Measurements from ENCODE around the gene POMZP3.
"Not testable (repeated sequence)": the region's sequence is repeated elsewhere in the genome, so short reads cannot be mapped to it uniquely, and the experiment has no call there.

The POMZP3 gene

DNA sequence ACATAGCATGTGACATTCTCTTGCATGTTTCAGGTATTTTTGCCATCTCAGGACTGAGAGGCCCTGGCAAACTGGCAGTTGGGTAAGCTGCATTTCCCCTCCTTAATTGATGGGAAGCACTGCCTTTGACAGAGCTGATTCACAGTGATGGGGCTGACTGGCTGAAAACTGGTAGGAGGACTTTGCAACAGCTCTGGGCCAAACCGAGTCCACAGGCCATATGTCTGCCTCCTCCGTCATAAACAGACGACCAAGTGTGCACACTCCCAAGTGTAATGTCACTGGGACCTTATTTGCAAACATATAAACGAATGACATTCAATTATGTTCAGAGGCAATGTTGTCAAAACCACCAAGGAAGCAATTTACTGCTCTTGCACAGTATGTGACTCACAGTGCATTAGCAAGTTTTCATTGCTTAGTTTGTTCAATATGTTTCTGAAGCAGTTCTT lies 56.7 kb downstream of the POMZP3 start:
- H3K4me1 ChIP-seq (ENCODE audit: control insufficient read depth in 2 of 2, insufficient read depth in 1 of 2, low read depth in 1 of 2, low read length in 2 of 2); H3K18ac ChIP-seq (ENCODE audit: low read length); H2BK15ac ChIP-seq (ENCODE audit: low read length); H4K8ac ChIP-seq (ENCODE audit: low read depth, low read length); DNase-seq (ENCODE audit: low spot score); H2AFZ ChIP-seq (ENCODE audit: low read length); H3K4ac ChIP-seq (ENCODE audit: low read length); H2AK5ac ChIP-seq (ENCODE audit: low read depth, low read length); H3K27ac ChIP-seq (replicated peaks; ENCODE audit: low read length); H2BK12ac ChIP-seq (ENCODE audit: low read length); H3K4me2 ChIP-seq (ENCODE audit: insufficient read depth, low read length, poor library complexity, severe bottlenecking); H4K91ac ChIP-seq (ENCODE audit: low read depth, low read length, poor library complexity); H3K9ac ChIP-seq (ENCODE audit: low read depth, low read length, poor library complexity); H3K27me3 ChIP-seq (ENCODE audit: control insufficient read depth in 3 of 3, insufficient read depth in 3 of 3, low read depth in 1 of 3, low read length in 3 of 3); H3K9me3 ChIP-seq (replicated peaks in 1 of 2; ENCODE audit: control insufficient read depth in 2 of 2, insufficient read depth in 1 of 2, low read depth in 1 of 2, low read length in 2 of 2); H2BK5ac ChIP-seq (ENCODE audit: low read length); H2BK120ac ChIP-seq (ENCODE audit: low read depth, low read length); H3K14ac ChIP-seq (ENCODE audit: low read length); H3K23ac ChIP-seq (ENCODE audit: low read depth, low read length, poor library complexity); H3K4me3 ChIP-seq (ENCODE audit: low read length in 2 of 2); H3K79me1 ChIP-seq (ENCODE audit: low read depth, low read length): not testable (repeated sequence)
- H3K36me3 ChIP-seq (replicated peaks in 1 of 2; ENCODE audit: control insufficient read depth in 2 of 2, insufficient read depth in 2 of 2, low read length in 2 of 2), result peaks cover 0 to 28% of the 10 kb centered on the region in 2 donors
- no CpG with 5 or more reads among the region's 4 CpGs for whole genome bisulfite sequencing, 2 donors (ENCODE audit: extremely low coverage in 2 of 2, insufficient read length in 2 of 2, insufficient replicate concordance in 1 of 2)

DNA sequence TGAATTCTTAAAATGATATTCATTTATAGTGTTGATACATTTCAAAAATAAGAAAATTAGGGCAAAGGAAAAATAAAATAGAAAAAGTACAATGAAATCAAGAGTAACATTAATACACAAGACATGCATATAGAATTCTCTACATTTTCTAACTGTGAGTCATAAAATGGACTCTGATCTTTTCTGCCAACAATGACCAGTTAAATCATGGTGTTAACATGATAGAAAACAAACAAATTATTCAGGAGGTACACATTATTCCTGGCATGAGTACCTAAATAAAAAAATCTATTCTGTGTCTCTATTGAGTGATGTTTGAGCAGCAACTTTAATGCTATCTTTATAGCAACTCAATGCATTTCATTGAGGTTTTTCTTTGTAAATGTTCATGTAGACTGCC lies 58.3 kb downstream of the POMZP3 start:
- not testable (repeated sequence) for H2BK120ac ChIP-seq (ENCODE audit: low read depth, low read length); H3K9ac ChIP-seq (ENCODE audit: low read depth, low read length, poor library complexity); H3K4me3 ChIP-seq (ENCODE audit: low read length in 2 of 2); H3K14ac ChIP-seq (ENCODE audit: low read length); H4K91ac ChIP-seq (ENCODE audit: low read depth, low read length, poor library complexity); H4K8ac ChIP-seq (ENCODE audit: low read depth, low read length); H2BK5ac ChIP-seq (ENCODE audit: low read length); H2AK5ac ChIP-seq (ENCODE audit: low read depth, low read length); H3K9me3 ChIP-seq (replicated peaks in 1 of 2; ENCODE audit: control insufficient read depth in 2 of 2, insufficient read depth in 1 of 2, low read depth in 1 of 2, low read length in 2 of 2); H2BK15ac ChIP-seq (ENCODE audit: low read length); H2BK12ac ChIP-seq (ENCODE audit: low read length); H3K4ac ChIP-seq (ENCODE audit: low read length); H3K4me2 ChIP-seq (ENCODE audit: insufficient read depth, low read length, poor library complexity, severe bottlenecking); H2AFZ ChIP-seq (ENCODE audit: low read length); DNase-seq (ENCODE audit: low spot score); H3K27ac ChIP-seq (replicated peaks; ENCODE audit: low read length); H3K27me3 ChIP-seq (ENCODE audit: control insufficient read depth in 3 of 3, insufficient read depth in 3 of 3, low read depth in 1 of 3, low read length in 3 of 3); H3K18ac ChIP-seq (ENCODE audit: low read length); H3K79me1 ChIP-seq (ENCODE audit: low read depth, low read length); H3K23ac ChIP-seq (ENCODE audit: low read depth, low read length, poor library complexity); H3K4me1 ChIP-seq (ENCODE audit: control insufficient read depth in 2 of 2, insufficient read depth in 1 of 2, low read depth in 1 of 2, low read length in 2 of 2)
- peaks cover 0 to 28% of the 10 kb centered on the region in 2 donors for H3K36me3 ChIP-seq (replicated peaks in 1 of 2; ENCODE audit: control insufficient read depth in 2 of 2, insufficient read depth in 2 of 2, low read length in 2 of 2)

DNA sequence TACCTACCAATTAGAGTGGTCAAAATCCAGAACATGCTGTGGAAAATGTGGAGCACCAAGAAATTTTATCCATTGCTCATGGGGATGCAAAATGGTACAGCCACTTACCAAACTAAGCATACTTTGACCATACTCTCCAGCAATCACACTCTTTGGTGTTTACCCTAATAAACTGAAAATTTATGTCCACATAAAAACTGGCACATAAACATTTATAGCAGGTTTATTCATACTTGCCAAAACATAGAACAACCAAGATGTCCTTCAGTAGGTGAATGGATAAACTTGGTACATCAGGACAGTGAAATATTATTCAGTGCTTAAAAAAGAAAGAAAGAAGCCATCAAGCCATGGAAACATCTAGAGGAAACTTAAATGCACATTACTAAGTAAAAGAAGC lies 59.3 kb downstream of the POMZP3 start:
- DNase-seq (ENCODE audit: low spot score); H4K8ac ChIP-seq (ENCODE audit: low read depth, low read length); H2AFZ ChIP-seq (ENCODE audit: low read length); H4K91ac ChIP-seq (ENCODE audit: low read depth, low read length, poor library complexity); H3K4me3 ChIP-seq (ENCODE audit: low read length in 2 of 2); H3K79me1 ChIP-seq (ENCODE audit: low read depth, low read length); H3K14ac ChIP-seq (ENCODE audit: low read length); H3K4me2 ChIP-seq (ENCODE audit: insufficient read depth, low read length, poor library complexity, severe bottlenecking); H2BK120ac ChIP-seq (ENCODE audit: low read depth, low read length); H3K4me1 ChIP-seq (ENCODE audit: control insufficient read depth in 2 of 2, insufficient read depth in 1 of 2, low read depth in 1 of 2, low read length in 2 of 2); H2BK12ac ChIP-seq (ENCODE audit: low read length); H3K23ac ChIP-seq (ENCODE audit: low read depth, low read length, poor library complexity); H2AK5ac ChIP-seq (ENCODE audit: low read depth, low read length); H3K27me3 ChIP-seq (ENCODE audit: control insufficient read depth in 3 of 3, insufficient read depth in 3 of 3, low read depth in 1 of 3, low read length in 3 of 3); H2BK15ac ChIP-seq (ENCODE audit: low read length); H3K4ac ChIP-seq (ENCODE audit: low read length); H2BK5ac ChIP-seq (ENCODE audit: low read length); H3K9ac ChIP-seq (ENCODE audit: low read depth, low read length, poor library complexity); H3K27ac ChIP-seq (replicated peaks; ENCODE audit: low read length); H3K9me3 ChIP-seq (replicated peaks in 1 of 2; ENCODE audit: control insufficient read depth in 2 of 2, insufficient read depth in 1 of 2, low read depth in 1 of 2, low read length in 2 of 2); H3K18ac ChIP-seq (ENCODE audit: low read length): not testable (repeated sequence)
- peaks cover 0 to 26% of the 10 kb centered on the region in 2 donors for H3K36me3 ChIP-seq (replicated peaks in 1 of 2; ENCODE audit: control insufficient read depth in 2 of 2, insufficient read depth in 2 of 2, low read length in 2 of 2)

- H2AFZ ChIP-seq (ENCODE audit: low read length); H4K8ac ChIP-seq (ENCODE audit: low read depth, low read length); H3K9me3 ChIP-seq (replicated peaks in 1 of 2; ENCODE audit: control insufficient read depth in 2 of 2, insufficient read depth in 1 of 2, low read depth in 1 of 2, low read length in 2 of 2); H3K14ac ChIP-seq (ENCODE audit: low read length); H2BK5ac ChIP-seq (ENCODE audit: low read length); H3K27ac ChIP-seq (replicated peaks; ENCODE audit: low read length); H2BK12ac ChIP-seq (ENCODE audit: low read length); H3K4ac ChIP-seq (ENCODE audit: low read length); H3K23ac ChIP-seq (ENCODE audit: low read depth, low read length, poor library complexity); H4K91ac ChIP-seq (ENCODE audit: low read depth, low read length, poor library complexity); H3K4me1 ChIP-seq (ENCODE audit: control insufficient read depth in 2 of 2, insufficient read depth in 1 of 2, low read depth in 1 of 2, low read length in 2 of 2); H3K9ac ChIP-seq (ENCODE audit: low read depth, low read length, poor library complexity); H3K79me1 ChIP-seq (ENCODE audit: low read depth, low read length); H3K4me3 ChIP-seq (ENCODE audit: low read length in 2 of 2); H2AK5ac ChIP-seq (ENCODE audit: low read depth, low read length); H3K18ac ChIP-seq (ENCODE audit: low read length); H2BK120ac ChIP-seq (ENCODE audit: low read depth, low read length); H3K4me2 ChIP-seq (ENCODE audit: insufficient read depth, low read length, poor library complexity, severe bottlenecking); DNase-seq (ENCODE audit: low spot score); H2BK15ac ChIP-seq (ENCODE audit: low read length); H3K27me3 ChIP-seq (ENCODE audit: control insufficient read depth in 3 of 3, insufficient read depth in 3 of 3, low read depth in 1 of 3, low read length in 3 of 3): not testable (repeated sequence)
- H3K36me3 ChIP-seq (replicated peaks in 1 of 2; ENCODE audit: control insufficient read depth in 2 of 2, insufficient read depth in 2 of 2, low read length in 2 of 2), result peaks cover 0 to 22% of the 10 kb centered on the region in 2 donors
- WGBS, 2 donors (ENCODE audit: extremely low coverage in 2 of 2, insufficient read length in 2 of 2, insufficient replicate concordance in 1 of 2), result no CpG with 5 or more reads among the region's 4 CpGs
These were observed 59.8 kb downstream of the POMZP3 start for GRCh38 chr7:76567311-76567710.
